Stimulated activated CD8-positive, alpha-beta memory T cell treated with anti-CD3 and anti-CD28 coated beads, Interleukin-7, amount 100 ng/mL, for 24 hours (primary cell): Measurements from ENCODE around the gene PNO1.
A peak's percentile ranks its signal among the peaks of the same experiment; 100 is the strongest.
"Not testable (repeated sequence)": the region's sequence is repeated elsewhere in the genome, so short reads cannot be mapped to it uniquely, and the experiment has no call there.

Source experiments
- DNase-seq: peaks from one replicate; pipeline ENCODE4 v3.0.0-alpha.2; 2020; ENCODE audit warnings: low read depth

Gene PNO1

DNA sequence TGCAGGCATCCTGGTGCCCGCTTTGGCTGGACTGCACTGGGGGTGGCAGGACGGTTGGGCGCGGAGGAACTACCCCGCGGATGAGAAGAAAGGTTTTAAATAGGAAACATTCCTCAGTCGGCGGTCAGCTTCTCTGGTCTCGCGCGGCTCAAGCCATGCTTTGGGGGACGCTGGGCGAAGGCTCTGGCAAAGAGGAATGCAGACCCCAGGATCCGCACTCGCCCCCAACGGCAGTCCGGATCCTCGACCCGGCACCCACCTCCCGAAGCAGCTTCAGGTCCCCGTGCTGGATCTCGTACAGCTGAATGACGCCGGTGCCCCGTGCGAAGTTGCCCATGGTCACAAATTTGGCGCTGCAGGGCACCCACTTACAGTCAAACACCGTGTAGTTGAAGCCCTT is 686 bp upstream of the PNO1 start:
- no peak for DNase-seq

GRCh38 chr2:68158134-68158447 is 403 bp downstream of the PNO1 start:
- DNase-seq, result no peak

DNA sequence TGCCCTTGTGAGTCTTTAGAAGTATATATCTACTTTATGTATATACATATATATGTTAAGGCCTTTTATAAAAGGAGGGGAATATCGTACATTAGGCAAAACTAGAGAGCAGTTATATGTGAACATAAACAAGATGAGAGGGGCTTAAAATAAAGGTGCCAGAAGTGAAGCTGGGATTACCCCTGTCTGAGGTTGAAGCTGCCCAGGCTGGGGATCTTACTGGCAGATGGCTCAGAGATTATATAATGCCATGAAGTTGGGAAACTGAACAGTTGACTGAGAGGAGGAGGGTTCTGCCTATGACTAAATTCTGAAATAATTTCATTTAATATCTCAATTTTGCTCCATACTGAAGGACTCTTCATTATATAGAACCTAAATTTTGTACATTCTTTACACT is 6.0 kb downstream of the PNO1 start:
- DNase-seq, result no peak

GRCh38 chr2:68167186-68167585 is 9.5 kb downstream of the PNO1 start:
- no peak for DNase-seq

GRCh38 chr2:68169308-68169707 is 11.6 kb downstream of the PNO1 start:
- DNase-seq, result no peak

GRCh38 chr2:68171146-68171545 is 13.5 kb downstream of the PNO1 start:
- no peak for DNase-seq

GRCh38 chr2:68171684-68172083 is 14.0 kb downstream of the PNO1 start:
- DNase-seq, result no peak

- DNase-seq, result no peak
Observed at GRCh38 chr2:68172521-68172920, 14.8 kb downstream of the PNO1 start.

GRCh38 chr2:68172990-68173700 is 15.5 kb downstream of the PNO1 start:
- DNase-seq, result no peak

DNA sequence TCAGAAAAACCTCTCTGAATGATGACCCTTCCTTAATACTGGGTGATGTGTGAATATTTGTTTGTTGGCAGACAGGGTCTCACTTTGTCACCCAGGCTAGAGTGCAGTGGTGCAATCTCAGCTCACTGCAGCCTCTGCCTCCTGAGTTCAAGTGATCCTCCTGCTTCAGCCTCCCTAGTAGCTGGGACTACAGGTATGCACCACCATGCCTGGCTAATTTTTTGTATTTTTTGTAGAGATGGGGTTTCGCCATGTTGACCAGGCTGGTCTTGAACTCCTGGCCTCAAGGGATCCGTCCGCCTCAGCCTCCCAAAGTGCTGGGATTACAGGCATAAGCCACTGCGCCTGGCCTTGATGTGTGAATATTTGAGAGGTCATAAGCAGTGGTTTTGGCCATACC is 17.5 kb downstream of the PNO1 start:
- DNase-seq, result not testable (repeated sequence)

DNA sequence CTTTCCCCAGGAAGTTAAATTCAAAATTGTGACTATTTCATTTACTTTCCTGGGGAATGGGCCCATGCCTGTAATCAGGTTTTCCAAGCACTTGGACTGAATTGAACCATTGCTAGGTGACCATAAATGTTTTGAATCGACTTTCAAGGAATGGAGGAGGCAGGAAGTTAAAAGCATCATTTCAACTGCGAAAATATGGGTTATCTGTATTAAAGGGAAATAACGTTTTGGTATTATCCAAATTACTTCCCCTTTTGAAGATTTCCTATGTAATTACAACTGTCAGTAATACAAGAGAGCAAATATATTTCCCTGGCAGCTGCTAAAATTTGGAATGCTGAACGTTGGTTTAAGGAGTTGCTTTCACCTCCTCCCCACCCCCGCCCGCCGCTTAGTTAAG is 19.0 kb downstream of the PNO1 start:
- DNase-seq, result no peak

- no peak for DNase-seq
Observed at GRCh38 chr2:68177541-68177940, 19.9 kb downstream of the PNO1 start.

DNA sequence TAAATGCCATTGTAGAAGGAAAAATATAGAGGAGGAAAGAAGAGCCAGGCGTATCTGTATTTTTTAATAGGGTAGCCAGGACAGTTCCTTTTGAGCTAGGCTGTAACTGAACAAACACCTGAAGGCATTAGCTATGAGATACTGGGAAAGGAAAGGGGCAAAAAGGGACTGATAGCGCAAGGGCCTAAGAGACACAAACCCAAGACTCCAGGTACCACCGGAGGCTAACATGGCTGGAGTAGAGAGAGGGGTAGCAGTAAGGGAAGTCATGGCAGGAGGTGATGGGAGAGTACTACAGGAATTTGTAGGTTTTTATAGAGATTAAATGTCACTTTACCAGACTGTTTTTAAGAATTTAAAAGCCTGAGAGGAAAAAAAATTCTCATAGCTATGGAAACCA is 20.7 kb downstream of the PNO1 start:
- no peak for DNase-seq

GRCh38 chr2:68178954-68179627 is 21.4 kb downstream of the PNO1 start:
- no peak for DNase-seq

GRCh38 chr2:68182902-68183301 is 25.2 kb downstream of the PNO1 start:
- DNase-seq, result no peak

DNA sequence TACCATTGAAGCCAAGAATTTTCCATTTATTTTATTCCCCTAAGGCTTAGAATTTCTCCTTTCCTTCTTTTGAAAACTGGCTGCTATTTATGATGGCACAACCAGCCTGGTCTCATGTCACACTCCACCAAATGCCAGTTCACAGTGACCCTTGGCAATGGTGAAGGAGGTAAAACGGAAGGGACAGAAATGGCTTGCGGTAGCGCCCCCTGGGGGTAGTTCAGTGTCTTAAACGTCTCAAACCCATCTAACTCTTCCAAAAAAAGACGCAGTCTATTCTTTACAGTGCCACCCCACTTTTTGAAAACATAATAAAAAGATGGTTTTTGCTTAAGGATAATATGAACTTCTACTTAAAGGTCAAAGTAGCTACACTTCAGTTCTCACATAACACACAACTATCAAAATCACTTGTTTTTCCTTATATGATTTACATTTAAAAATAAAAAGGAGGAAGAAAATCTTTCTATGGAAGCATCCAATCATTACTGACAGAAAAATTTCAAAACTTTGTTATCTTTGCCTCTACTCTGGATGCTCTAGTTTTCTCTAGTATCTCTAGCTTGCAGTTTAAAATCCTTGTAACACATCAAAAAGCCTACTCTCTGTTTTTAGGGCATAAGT is 28.0 kb downstream of the PNO1 start:
- DNase-seq, result peak; percentile 40

GRCh38 chr2:68187329-68187728 is 29.6 kb downstream of the PNO1 start:
- DNase-seq, result no peak

DNA sequence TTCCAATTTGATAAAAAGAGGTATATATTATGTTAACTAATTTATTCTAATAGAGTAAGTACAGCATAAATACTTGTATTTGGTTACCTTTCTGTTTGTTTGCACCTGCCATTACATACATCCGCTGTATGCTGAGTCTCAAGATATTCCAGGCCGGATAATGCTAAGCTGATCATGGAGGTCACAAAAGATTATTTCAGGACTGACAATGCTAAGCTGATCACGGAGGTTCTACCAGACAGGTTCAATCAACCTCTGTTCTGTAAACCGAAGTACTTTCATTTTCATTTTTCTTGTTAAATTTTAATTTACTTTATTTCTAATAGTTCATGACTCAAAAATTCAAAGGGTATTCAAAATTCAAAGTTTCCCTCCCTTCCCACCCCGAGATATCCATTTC is 31.1 kb downstream of the PNO1 start:
- DNase-seq, result no peak

- DNase-seq, result no peak
Observed at GRCh38 chr2:68189991-68190784, 32.5 kb downstream of the PNO1 start.

DNA sequence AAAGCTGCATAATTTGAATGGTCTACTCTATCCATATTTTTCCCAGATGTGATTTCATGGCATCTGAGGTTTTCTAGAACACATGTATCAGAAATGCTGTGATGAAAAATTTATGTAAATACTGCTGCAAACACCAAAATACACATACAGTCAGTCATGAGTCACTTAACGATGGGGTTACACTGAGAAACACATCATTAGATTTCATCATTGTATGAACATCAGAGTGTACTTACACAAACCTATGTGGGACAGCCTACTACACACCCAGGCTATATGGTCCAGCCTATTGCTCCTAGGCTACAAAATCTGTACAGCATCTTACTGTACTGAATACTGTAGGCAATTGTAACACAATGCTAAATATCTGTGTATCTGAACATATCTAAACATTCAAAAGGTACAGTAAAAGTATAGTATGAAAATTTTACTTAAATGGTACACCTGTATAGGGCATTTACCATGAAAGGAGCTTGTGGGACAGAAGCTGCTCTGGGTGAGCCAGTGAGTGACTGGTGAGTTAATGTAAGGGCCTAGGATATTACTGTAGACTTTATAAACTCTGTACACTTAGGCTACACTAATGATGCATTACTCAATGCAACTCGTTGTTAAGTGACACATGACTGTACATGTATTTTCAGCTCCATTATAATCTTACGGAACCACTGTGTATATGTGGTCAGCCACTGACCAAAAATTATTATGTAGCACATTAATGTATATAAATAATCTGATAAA is 33.5 kb downstream of the PNO1 start:
- no peak for DNase-seq

DNA sequence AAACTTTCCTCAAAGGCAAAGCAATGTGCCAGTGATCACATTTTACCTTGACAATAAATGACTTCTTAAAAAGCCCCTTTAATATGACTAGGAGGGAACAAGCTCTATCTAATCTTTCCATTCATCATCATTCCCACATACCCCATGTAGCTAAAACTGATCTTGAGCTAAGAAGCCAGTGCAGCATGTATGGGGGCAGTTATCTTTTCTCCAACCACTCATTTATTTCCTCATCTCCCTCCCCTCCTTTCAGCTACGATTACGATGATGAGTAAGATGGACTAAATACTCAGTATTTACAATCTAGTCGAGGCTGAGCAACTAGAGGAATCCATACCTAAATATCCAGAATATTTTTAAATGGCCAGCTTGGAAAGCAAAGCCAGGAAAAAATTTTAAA is 35.5 kb downstream of the PNO1 start:
- no peak for DNase-seq

DNA sequence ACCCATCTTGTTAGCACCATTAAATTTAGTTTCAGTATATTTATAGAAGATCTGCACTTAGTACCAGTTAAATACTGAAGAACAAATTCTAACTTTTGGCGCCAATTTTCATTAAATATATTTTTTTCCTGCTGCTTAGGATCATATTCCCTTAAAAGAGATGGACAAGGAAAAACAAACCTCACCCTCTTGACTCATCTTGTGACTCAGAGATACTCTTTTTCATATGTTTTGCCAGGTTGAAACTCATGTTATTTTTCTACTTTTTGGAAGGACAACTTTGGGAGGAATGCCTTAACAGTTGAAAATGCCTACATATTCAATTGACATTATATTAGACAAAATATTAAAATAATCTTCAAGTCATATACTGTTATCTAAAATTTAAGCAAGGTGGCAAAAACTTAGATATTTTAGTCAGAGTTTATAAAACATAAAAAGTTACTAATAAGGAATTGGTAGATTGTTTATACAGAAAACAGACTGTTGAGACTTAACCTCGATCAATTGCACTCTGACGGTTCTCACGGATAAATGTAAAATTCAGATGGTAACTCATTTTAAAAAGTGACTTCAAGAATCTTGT is 36.2 kb downstream of the PNO1 start:
- no peak for DNase-seq
